Ovary (tissue), 9 donors: Measurements from ENCODE around the gene FAM20C. TPM values are rescaled to one million over a fixed set of nuclear protein-coding genes. Genes with fewer than 3 reads are reported as not detected.

Experiments
- DNase-seq, 5 donors: peaks; one replicate each; pipeline ENCODE4 v3.0.0-alpha.2; 2019 to 2020
- H3K27ac ChIP-seq, 2 donors: fragments of 200-600 bp; one replicate each; pipeline versions ENCODE4 v1.5.1 to v1.8.0; 2019 to 2022
- H3K27me3 ChIP-seq: fragments of 200-600 bp; one replicate; pipeline ENCODE4 v1.8.0; 2022
- H3K36me3 ChIP-seq: fragments of 200-600 bp; sonication (generic); one replicate; pipeline ENCODE4 v1.5.1; 2019
- H3K4me1 ChIP-seq: one replicate; pipeline ENCODE4 v1.8.1; 2013; ENCODE audit warnings: mild to moderate bottlenecking, moderate library complexity; ENCODE audit not compliant: insufficient read depth
- H3K4me3 ChIP-seq: fragments of 200-600 bp; sonication (generic); one replicate; pipeline ENCODE4 v1.5.1; 2017
- H3K9me3 ChIP-seq, 2 donors: fragments of 200-600 bp in 1 of 2; sonication (generic) in 1 of 2; one replicate each; pipeline versions ENCODE4 v1.5.1 to v1.8.1; 2013 to 2019; ENCODE audit warnings: mild to moderate bottlenecking in 1 of 2, moderate library complexity in 1 of 2
- CTCF ChIP-seq, 3 donors: fragments of 450-650 bp in 2 of 3; fragments of 200-600 bp in 1 of 3; IDR thresholded peaks; one replicate each; pipeline versions ENCODE4 v1.5.1 to v1.8.0; 2016 to 2022; ENCODE audit warnings: antibody characterized with exemption in 3 of 3, mild to moderate bottlenecking in 1 of 3
- EP300 ChIP-seq: sonication (generic); formaldehyde crosslinking; IDR thresholded peaks from one replicate; pipeline ENCODE4 v1.6.1; 2017; ENCODE audit warnings: antibody characterized with exemption
- POLR2A ChIP-seq: fragments of 450-650 bp; IDR thresholded peaks from one replicate; pipeline ENCODE4 v1.6.1; 2017; ENCODE audit warnings: antibody characterized with exemption, mild to moderate bottlenecking, moderate library complexity
- WGBS, 3 donors: extraction: QIAGEN DNeasy Blood & Tissue Kit in 1 of 3; methylation state at CpG; one replicate each; pipeline versions ENCODE4 v1.1.5 to v1.1.7; 2013 to 2017; 5-methylcytosine and 5-hydroxymethylcytosine counted together
- intact Hi-C, 4 donors: fragments of 100-400 bp; cut with DNase I; formaldehyde crosslinking; loops; one replicate each; pipeline versions ENCODE4 v1.11.0 to v1.15.1; 2022 to 2023
- polyA plus RNA-seq, 2 donors: library from polyadenylated mRNA; stranded (reverse); fragments of 200-250 nt in 1 of 2; fragments of 350-450 nt in 1 of 2; fragmentation: Illumina TruSeq in 1 of 2; extraction: RNeasy Lipid Tissue Mini Kit (QIAGEN cat#74804) in 1 of 2; gene quantifications; one replicate each; pipeline ENCODE4 v1.2.3, GENCODE V29; 2013 to 2014
- total RNA-seq, 7 donors: library from RNA; depleted of rRNA in 2 of 7; stranded (reverse); fragments of >200 nt in 2 of 7; fragmentation: NEBNext Ultra II Directional in 3 of 7; extraction: Animal tissue kit (Norgen Biotek cat#: 25700) in 3 of 7; gene quantifications; one replicate each; pipeline versions ENCODE4 v1.1.0 to v1.2.4, GENCODE V29; 2016 to 2023
- donor health status: DM: no; HTN: no; CAD: no; lungs with moderate emphysema.
- donor health status: DM: no; HTN: no; CAD: no.
- donor health status: Bipolar disorder and iron deficiency.
- donor health status: DM: yes; HTN: yes; CAD: no.
- donor health status: DM: no; HTN: no; CAD: no.
- donor health status: DM: yes; HTN: yes; CAD: no.

The FAM20C gene
- total and polyA plus RNA-seq, 9 donors, result 6.2 to 80.4 (median 33.5) TPM

- TF ChIP-seq POLR2A (no peak), CTCF (IDR thresholded peaks at IDR 0.05) (no peak), EP300 (no peak)
- no peaks in the 10 kb centered on the region for H3K4me1 ChIP-seq
- intact Hi-C loops, result no loop called here
- H3K27me3 ChIP-seq, result no peaks in the 10 kb centered on the region
- H3K27ac ChIP-seq, result no peak overlapping the region
- WGBS, 3 donors, result 89 to 98% (median 94%) methylated on average over 15 of the region's 15 CpGs
- H3K36me3 ChIP-seq, result no peaks in the 10 kb centered on the region
- H3K9me3 ChIP-seq, result no peaks in the 10 kb centered on the region
- no peak overlapping the region for H3K4me3 ChIP-seq
- DNase-seq, result peak in 1 of 5 donors; percentile 20
Measured at GRCh38 chr7:259191-259505, 66.8 kb downstream of the FAM20C start.

- TF ChIP-seq EP300, result no peak
- no peak for TF ChIP-seq CTCF (IDR thresholded peaks at IDR 0.05)
- TF ChIP-seq POLR2A, result no peak
- no peaks in the 10 kb centered on the region for H3K9me3 ChIP-seq
- DNase-seq, result peak in 1 of 5 donors; percentile 30
- H3K27me3 ChIP-seq, result no peaks in the 10 kb centered on the region
- H3K27ac ChIP-seq, result no peak overlapping the region
- H3K36me3 ChIP-seq, result no peaks in the 10 kb centered on the region
- WGBS, 3 donors, result 90 to 94% (median 90%) methylated on average over 43 to 44 of the region's 44 CpGs
- no peaks in the 10 kb centered on the region for H3K4me1 ChIP-seq
- intact Hi-C loops, result no loop called here
- no peak overlapping the region for H3K4me3 ChIP-seq
Measured at GRCh38 chr7:259751-260405, 67.5 kb downstream of the FAM20C start.

GRCh38 chr7:260441-261281 lies 68.3 kb downstream of the FAM20C start:
- Histone ChIP-seq H3K36me3 (no peaks in the 10 kb centered on the region), H3K4me3 (no peak overlapping the region), H3K9me3 (no peaks in the 10 kb centered on the region), H3K27ac (no peak overlapping the region), H3K4me1 (no peaks in the 10 kb centered on the region), H3K27me3 (no peaks in the 10 kb centered on the region)
- TF ChIP-seq CTCF (IDR thresholded peaks at IDR 0.05) (no peak), EP300 (no peak), POLR2A (no peak)
- intact Hi-C loops, result no loop called here
- DNase-seq, result peak in 1 of 5 donors; percentile 33
- WGBS, 3 donors, result 89 to 93% (median 90%) methylated on average over 35 of the region's 35 CpGs

- DNase-seq, result peak in 1 of 5 donors; percentile 31
- no peak overlapping the region for H3K27ac ChIP-seq
- 91 to 96% (median 94%) methylated on average over 32 of the region's 32 CpGs for WGBS, 3 donors
- H3K27me3 ChIP-seq, result no peaks in the 10 kb centered on the region
- no peaks in the 10 kb centered on the region for H3K4me1 ChIP-seq
- intact Hi-C loops, result no loop called here
- no peaks in the 10 kb centered on the region for H3K36me3 ChIP-seq
- no peak for TF ChIP-seq CTCF (IDR thresholded peaks at IDR 0.05)
- TF ChIP-seq EP300, result no peak
- TF ChIP-seq POLR2A, result no peak
- H3K9me3 ChIP-seq, result no peaks in the 10 kb centered on the region
- no peak overlapping the region for H3K4me3 ChIP-seq
Measured at GRCh38 chr7:261341-262250, 69.2 kb downstream of the FAM20C start.
